ENCODE data around the gene FMC1.

The FMC1 gene

GRCh38 chr7:139387594-139387993 lies 46.5 kb downstream of the FMC1 start:
- no peak for DNase-seq

- no peak for DNase-seq
Observed at GRCh38 chr7:139389091-139389490, 48.0 kb downstream of the FMC1 start.

DNA sequence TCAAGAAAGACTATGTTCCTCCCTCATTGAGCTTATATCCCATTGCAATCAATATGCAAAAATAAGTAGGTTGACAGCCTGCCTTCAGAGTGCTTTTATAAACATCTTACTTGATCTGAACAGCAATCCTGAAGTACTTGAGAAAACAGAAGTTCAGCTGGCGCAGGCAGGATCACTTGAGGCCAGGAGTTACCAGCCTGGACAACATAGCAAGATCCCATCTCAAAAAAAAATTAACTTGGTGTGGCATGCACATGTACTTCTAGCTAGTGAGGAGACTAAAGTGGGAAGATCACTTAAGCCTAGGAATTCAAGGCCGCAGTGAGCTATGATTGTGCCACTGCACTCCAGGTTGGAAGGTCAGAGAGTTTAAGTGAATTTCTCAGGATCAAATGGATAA lies 48.6 kb downstream of the FMC1 start:
- no peak for DNase-seq

- no peak for DNase-seq
Observed at GRCh38 chr7:139393621-139394211, 52.6 kb downstream of the FMC1 start.

DNA sequence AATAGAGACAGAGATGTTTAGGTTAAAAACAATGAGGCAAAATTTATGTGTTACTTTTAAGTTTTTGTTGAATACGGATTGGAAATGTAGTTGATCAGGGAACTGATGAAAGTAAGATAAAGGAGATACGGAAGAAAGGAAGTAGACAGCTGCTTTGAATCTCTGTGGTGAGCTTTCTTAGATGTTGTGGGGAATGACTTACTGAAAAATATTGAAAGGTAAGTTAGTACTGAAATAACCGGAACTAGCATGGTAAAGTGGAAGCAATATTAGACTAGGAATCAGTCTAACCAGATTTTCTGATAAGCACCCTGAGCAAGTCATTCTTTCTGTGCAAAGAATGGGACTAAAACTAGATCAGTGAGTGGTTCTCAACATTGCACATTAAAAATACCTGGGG lies 53.4 kb downstream of the FMC1 start:
- DNase-seq: no peak
